Tibial nerve (tissue), 3 donors: Measurements from ENCODE around the gene BTN1A1.

Source experiments
- CTCF ChIP-seq, 5 experiments: fragments of 200-600 bp in 3 of 5; fragments of 450-650 bp in 2 of 5; sonication (generic) in 3 of 5; IDR thresholded peaks; one replicate each; pipeline ENCODE4 v1.5.1; 2016 to 2019; ENCODE audit warnings: antibody characterized with exemption in 5 of 5, mild to moderate bottlenecking in 3 of 5, moderate library complexity in 2 of 5
- POLR2A ChIP-seq, 2 donors: fragments of 450-650 bp; IDR thresholded peaks; one replicate each; pipeline ENCODE4 v1.6.1; 2017; ENCODE audit warnings: antibody characterized with exemption in 2 of 2, mild to moderate bottlenecking in 2 of 2, moderate library complexity in 2 of 2

- TF ChIP-seq CTCF (IDR thresholded peaks at IDR 0.05) (no peak), POLR2A (IDR thresholded peaks at IDR 0.05) (peak in 1 of 2 donors; percentile 12)
These were observed 37.2 kb downstream of the BTN1A1 start for GRCh38 chr6:26537160-26537845.
